ENCODE data around the gene SORL1-AS1.
"Not testable (repeated sequence)": the region's sequence is repeated elsewhere in the genome, so short reads cannot be mapped to it uniquely, and the experiment has no call there.

SORL1-AS1 gene

GRCh38 chr11:121426476-121427399 lies 26.0 kb downstream of the SORL1-AS1 start:
- DNase-seq, result peak; percentile 55 to 76 (median 61)

- no peak for DNase-seq
These were observed 26.9 kb downstream of the SORL1-AS1 start for GRCh38 chr11:121425828-121426227.

GRCh38 chr11:121422675-121423074 lies 30.1 kb downstream of the SORL1-AS1 start:
- DNase-seq, result peak; percentile 42 to 60 (median 44)

GRCh38 chr11:121421149-121421901 lies 31.4 kb downstream of the SORL1-AS1 start:
- DNase-seq, result peak; percentile 77 to 91 (median 86)

- no peak for DNase-seq
These were observed 32.4 kb downstream of the SORL1-AS1 start for GRCh38 chr11:121420398-121420797.

GRCh38 chr11:121419836-121420235 lies 32.9 kb downstream of the SORL1-AS1 start:
- DNase-seq, result no peak

- DNase-seq, result peak; percentile 84 to 95 (median 90)
These were observed 34.1 kb downstream of the SORL1-AS1 start for GRCh38 chr11:121418625-121419114.

- DNase-seq, result no peak
These were observed 35.2 kb downstream of the SORL1-AS1 start for GRCh38 chr11:121417607-121418006.

GRCh38 chr11:121417055-121417551 lies 35.7 kb downstream of the SORL1-AS1 start:
- DNase-seq, result peak; percentile 86 to 89 (median 88)

- DNase-seq, result peak; percentile 67 to 78 (median 77)
These were observed 36.9 kb downstream of the SORL1-AS1 start for GRCh38 chr11:121415856-121416255.

- peak; percentile 26 to 57 (median 53) for DNase-seq
These were observed 38.4 kb downstream of the SORL1-AS1 start for GRCh38 chr11:121414141-121414913.

GRCh38 chr11:121412711-121413415 lies 39.9 kb downstream of the SORL1-AS1 start:
- no peak for DNase-seq

GRCh38 chr11:121412000-121412587 lies 40.7 kb downstream of the SORL1-AS1 start:
- no peak for DNase-seq

GRCh38 chr11:121411330-121411729 lies 41.4 kb downstream of the SORL1-AS1 start:
- not testable (repeated sequence) for DNase-seq

- not testable (repeated sequence) for DNase-seq
These were observed 42.7 kb downstream of the SORL1-AS1 start for GRCh38 chr11:121410041-121410440.

- DNase-seq, result no peak
These were observed 43.9 kb downstream of the SORL1-AS1 start for GRCh38 chr11:121408830-121409229.

GRCh38 chr11:121406291-121406690 lies 46.5 kb downstream of the SORL1-AS1 start:
- no peak for DNase-seq

- peak; percentile 18 to 66 (median 57) for DNase-seq
These were observed 47.1 kb downstream of the SORL1-AS1 start for GRCh38 chr11:121405646-121406045.

- DNase-seq, result no peak
These were observed 58.0 kb downstream of the SORL1-AS1 start for GRCh38 chr11:121394785-121395184.

- no peak for DNase-seq
These were observed 58.9 kb downstream of the SORL1-AS1 start for GRCh38 chr11:121393855-121394254.

- peak in 1 of 3 donors; percentile 24 for DNase-seq
These were observed 60.9 kb downstream of the SORL1-AS1 start for GRCh38 chr11:121391914-121392313.
